ENCODE data around the gene ZNF512B.
A peak's percentile ranks its signal among the peaks of the same experiment; 100 is the strongest.
"Not testable (repeated sequence)": the region's sequence is repeated elsewhere in the genome, so short reads cannot be mapped to it uniquely, and the experiment has no call there.

The ZNF512B gene

GRCh38 chr20:63961664-63962425 lies 7.9 kb downstream of the ZNF512B start:
- DNase-seq = no peak

- not testable (repeated sequence) for DNase-seq
Observed at GRCh38 chr20:63960654-63961621, 8.8 kb downstream of the ZNF512B start.

GRCh38 chr20:63959699-63960075 lies 10.0 kb downstream of the ZNF512B start:
- DNase-seq = no peak

- no peak for DNase-seq
Observed at GRCh38 chr20:63958964-63959698, 10.6 kb downstream of the ZNF512B start.

GRCh38 chr20:63958471-63958870 lies 11.3 kb downstream of the ZNF512B start:
- no peak for DNase-seq

GRCh38 chr20:63957690-63958441 lies 11.9 kb downstream of the ZNF512B start:
- peak in 2 of 4 experiments; percentile 25 to 26 for DNase-seq

GRCh38 chr20:63957004-63957689 lies 12.6 kb downstream of the ZNF512B start:
- DNase-seq = peak; percentile 32 to 58 (median 47)

GRCh38 chr20:63956664-63957003 lies 13.1 kb downstream of the ZNF512B start:
- no peak for DNase-seq

- DNase-seq = peak; percentile 76 to 86 (median 82)
Observed at GRCh38 chr20:63955827-63956663, 13.7 kb downstream of the ZNF512B start, which contains the start of gene UCKL1. TSS of gene UCKL1 (minus strand) at chr20:63956416. CDS start at chr20:63956372, 44 bp downstream.

GRCh38 chr20:63955281-63955826 lies 14.4 kb downstream of the ZNF512B start:
- no peak for DNase-seq

GRCh38 chr20:63953764-63954429 lies 15.8 kb downstream of the ZNF512B start:
- DNase-seq = no peak

GRCh38 chr20:63952769-63953168 lies 17.0 kb downstream of the ZNF512B start:
- no peak for DNase-seq

- no peak for DNase-seq
Observed at GRCh38 chr20:63952210-63952535, 17.6 kb downstream of the ZNF512B start.

- DNase-seq = no peak
Observed at GRCh38 chr20:63951398-63952209, 18.1 kb downstream of the ZNF512B start.

- no peak for DNase-seq
Observed at GRCh38 chr20:63950701-63951397, 18.9 kb downstream of the ZNF512B start.

- no peak for DNase-seq
Observed at GRCh38 chr20:63947638-63948456, 21.9 kb downstream of the ZNF512B start.

- no peak for DNase-seq
Observed at GRCh38 chr20:63946986-63947637, 22.6 kb downstream of the ZNF512B start.
